Endothelial cell of umbilical vein (primary cell): ENCODE data around the gene PHACTR1.

Experiments
- EZH2 ChIP-seq: IDR thresholded peaks from 2 replicates; pipeline ENCODE4 v1.6.1; 2012; ENCODE audit warnings: borderline replicate concordance, low read depth, mild to moderate bottlenecking, moderate library complexity, low read length, inconsistent platforms; ENCODE audit not compliant: severe bottlenecking
- FOS ChIP-seq: IDR thresholded peaks from 2 replicates; pipeline ENCODE4 v1.6.1; 2011; ENCODE audit warnings: mild to moderate bottlenecking, low read length, moderate library complexity, borderline replicate concordance; ENCODE audit not compliant: insufficient read depth
- GATA2 ChIP-seq: IDR thresholded peaks from 2 replicates; pipeline ENCODE4 v1.7.0; 2011; ENCODE audit warnings: low read depth, mild to moderate bottlenecking, moderate library complexity, mixed read lengths, low read length; ENCODE audit not compliant: insufficient read length, insufficient read depth
- JUN ChIP-seq: IDR thresholded peaks from 2 replicates; pipeline ENCODE4 v1.6.1; 2011; ENCODE audit warnings: borderline replicate concordance, low read depth; ENCODE audit not compliant: insufficient read length, insufficient read depth
- MAX ChIP-seq: IDR thresholded peaks from 2 replicates; pipeline ENCODE4 v1.6.1; 2011; ENCODE audit not compliant: insufficient read depth, insufficient read length
- MYC ChIP-seq: IDR thresholded peaks from one replicate; pipeline ENCODE4 v1.6.1; 2011; ENCODE audit warnings: mild to moderate bottlenecking, low read depth, low read length
- POLR2A ChIP-seq: IDR thresholded peaks from 2 replicates; pipeline ENCODE4 v1.6.1; 2012; ENCODE audit warnings: low read depth, mild to moderate bottlenecking, control low read depth, low read length
- POLR2AphosphoS5 ChIP-seq: IDR thresholded peaks from 2 replicates; pipeline ENCODE4 v1.6.1; 2012; ENCODE audit warnings: low read depth, mild to moderate bottlenecking, control low read depth, low read length, moderate library complexity; ENCODE audit not compliant: insufficient read depth
- TF ChIP-seq, protein P1 (sequence below), 2 donors: IDR thresholded peaks; 1 replicate in 1 of 2; 2 replicates in 1 of 2; pipeline ENCODE4 v1.5.1; 2011; ENCODE audit warnings: low read length in 2 of 2, mild to moderate bottlenecking in 2 of 2, moderate library complexity in 2 of 2, control low read depth in 1 of 2, inconsistent platforms in 1 of 2, low read depth in 1 of 2; ENCODE audit not compliant: insufficient read depth in 1 of 2; ENCODE audit errors: extremely low read depth in 1 of 2

- TF ChIP-seq, protein P1, sequence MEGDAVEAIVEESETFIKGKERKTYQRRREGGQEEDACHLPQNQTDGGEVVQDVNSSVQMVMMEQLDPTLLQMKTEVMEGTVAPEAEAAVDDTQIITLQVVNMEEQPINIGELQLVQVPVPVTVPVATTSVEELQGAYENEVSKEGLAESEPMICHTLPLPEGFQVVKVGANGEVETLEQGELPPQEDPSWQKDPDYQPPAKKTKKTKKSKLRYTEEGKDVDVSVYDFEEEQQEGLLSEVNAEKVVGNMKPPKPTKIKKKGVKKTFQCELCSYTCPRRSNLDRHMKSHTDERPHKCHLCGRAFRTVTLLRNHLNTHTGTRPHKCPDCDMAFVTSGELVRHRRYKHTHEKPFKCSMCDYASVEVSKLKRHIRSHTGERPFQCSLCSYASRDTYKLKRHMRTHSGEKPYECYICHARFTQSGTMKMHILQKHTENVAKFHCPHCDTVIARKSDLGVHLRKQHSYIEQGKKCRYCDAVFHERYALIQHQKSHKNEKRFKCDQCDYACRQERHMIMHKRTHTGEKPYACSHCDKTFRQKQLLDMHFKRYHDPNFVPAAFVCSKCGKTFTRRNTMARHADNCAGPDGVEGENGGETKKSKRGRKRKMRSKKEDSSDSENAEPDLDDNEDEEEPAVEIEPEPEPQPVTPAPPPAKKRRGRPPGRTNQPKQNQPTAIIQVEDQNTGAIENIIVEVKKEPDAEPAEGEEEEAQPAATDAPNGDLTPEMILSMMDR (IDR thresholded peaks at IDR 0.05; ENCODE audit: extremely low read depth in 1 of 2, insufficient read depth in 1 of 2, low read depth in 1 of 2, low read length in 2 of 2) = no peak
- no peak for TF ChIP-seq EZH2
- TF ChIP-seq JUN = no peak
- no peak for TF ChIP-seq MAX
- TF ChIP-seq POLR2A = no peak
- no peak for TF ChIP-seq MYC
- TF ChIP-seq POLR2AphosphoS5 = no peak
- TF ChIP-seq FOS = no peak
- peak; percentile 77 for TF ChIP-seq GATA2
Measured at GRCh38 chr6:12958052-12958706, 241.6 kb downstream of the PHACTR1 start.
